Omental fat pad (tissue), 4 donors: ENCODE results near the gene KLF11. TPM values are rescaled to one million over a fixed set of nuclear protein-coding genes. Genes with fewer than 3 reads are reported as not detected.
A peak's percentile ranks its signal among the peaks of the same experiment; 100 is the strongest.

Experiments
- ATAC-seq: fragments of 150-250 bp; one replicate; pipeline ENCODE4 v1.9.1; 2016; ENCODE audit warnings: mild to moderate bottlenecking, moderate library complexity; ENCODE audit not compliant: low FRiP score
- DNase-seq: peaks from one replicate; pipeline ENCODE4 v3.0.0-alpha.2; 2019; ENCODE audit warnings: low spot score
- CTCF ChIP-seq, 3 donors: fragments of 450-650 bp; IDR thresholded peaks; one replicate each; pipeline ENCODE4 v1.5.1; 2016 to 2017; ENCODE audit warnings: antibody characterized with exemption in 3 of 3, mild to moderate bottlenecking in 3 of 3, moderate library complexity in 2 of 3
- total RNA-seq, 4 donors: library from RNA; depleted of rRNA; stranded (reverse); fragments of >200 nt; gene quantifications; one replicate each; pipeline ENCODE4 v1.1.0, GENCODE V29; 2016

The KLF11 gene
- total RNA-seq, 4 donors from 2014 or later: 35.8 to 63.6 (median 37.3) TPM

DNA sequence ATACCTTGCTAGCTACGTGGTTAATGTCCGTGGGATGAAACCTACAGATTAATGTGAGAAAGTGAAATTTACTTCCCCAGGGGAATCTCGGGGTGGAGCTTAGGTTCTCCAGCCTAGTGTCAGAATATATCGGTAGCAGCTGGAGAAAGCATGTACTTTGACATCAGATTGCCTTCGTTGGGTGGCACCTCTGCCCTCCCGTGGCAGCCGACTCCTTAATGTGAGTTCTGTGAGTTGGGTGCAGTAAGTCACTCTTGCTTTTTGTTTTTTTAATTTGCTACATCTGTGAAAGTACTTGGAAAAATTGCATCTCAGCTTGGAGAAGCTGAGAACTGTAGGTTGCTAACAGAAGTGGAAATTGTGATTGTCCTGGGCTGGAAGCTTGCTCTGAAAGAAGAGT is 3.6 kb downstream of the KLF11 start:
- ATAC-seq (no peak), DNase-seq (no peak)
- TF ChIP-seq CTCF (IDR thresholded peaks at IDR 0.05): no peak

GRCh38 chr2:10047616-10048500 is 4.5 kb downstream of the KLF11 start:
- no peak for TF ChIP-seq CTCF (IDR thresholded peaks at IDR 0.05)
- DNase-seq (no peak), ATAC-seq (no peak)

GRCh38 chr2:10048501-10049171 is 5.3 kb downstream of the KLF11 start:
- DNase-seq (no peak), ATAC-seq (no peak)
- peak in 1 of 3 donors; percentile 1 for TF ChIP-seq CTCF (IDR thresholded peaks at IDR 0.05)

- no peak for TF ChIP-seq CTCF (IDR thresholded peaks at IDR 0.05)
- no peak for ATAC-seq
- DNase-seq: no peak
Measured at GRCh38 chr2:10052216-10052615, 8.9 kb downstream of the KLF11 start.

DNA sequence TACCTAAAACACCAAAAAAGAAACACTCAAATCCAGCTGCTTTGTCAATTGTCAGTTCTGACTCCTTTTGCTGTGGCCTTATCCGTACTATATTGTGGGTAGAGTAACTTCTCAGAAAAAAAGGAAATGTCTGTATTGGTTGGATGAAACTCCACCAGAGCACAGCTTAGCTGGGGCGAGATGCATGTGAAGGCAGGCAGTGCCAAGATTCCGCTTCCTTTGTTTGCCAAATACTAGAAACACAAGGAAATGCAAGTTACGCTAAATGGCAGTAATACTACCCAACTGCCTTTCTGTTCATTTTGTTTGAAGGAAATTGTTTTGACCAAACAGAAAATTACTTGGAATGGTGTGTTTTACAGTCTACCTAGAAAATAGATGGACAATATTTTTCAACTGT is 10.0 kb downstream of the KLF11 start:
- no peak for TF ChIP-seq CTCF (IDR thresholded peaks at IDR 0.05)
- no peak for DNase-seq
- no peak for ATAC-seq

DNA sequence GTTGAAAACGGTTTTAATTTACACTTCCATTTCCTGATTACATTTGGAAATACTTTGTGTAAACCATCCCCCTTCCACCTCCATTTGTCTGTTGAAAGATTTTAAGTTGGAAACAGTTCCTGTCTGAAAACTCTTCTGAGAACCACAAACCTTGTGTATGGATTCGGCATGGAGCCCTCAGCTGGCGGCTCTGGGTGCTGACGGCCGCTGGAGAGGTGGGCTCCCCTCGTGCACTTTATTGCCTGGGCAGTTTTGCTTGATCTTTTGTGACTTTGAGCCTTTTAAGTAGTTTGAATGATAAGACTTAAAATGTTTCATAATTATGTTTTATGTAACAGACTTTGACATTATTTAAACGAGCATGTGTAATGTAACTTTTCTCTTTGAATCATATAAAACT is 11.1 kb downstream of the KLF11 start:
- ATAC-seq (no peak), DNase-seq (no peak)
- TF ChIP-seq CTCF (IDR thresholded peaks at IDR 0.05): no peak
